ENCODE results near the gene GPR183.

DNA sequence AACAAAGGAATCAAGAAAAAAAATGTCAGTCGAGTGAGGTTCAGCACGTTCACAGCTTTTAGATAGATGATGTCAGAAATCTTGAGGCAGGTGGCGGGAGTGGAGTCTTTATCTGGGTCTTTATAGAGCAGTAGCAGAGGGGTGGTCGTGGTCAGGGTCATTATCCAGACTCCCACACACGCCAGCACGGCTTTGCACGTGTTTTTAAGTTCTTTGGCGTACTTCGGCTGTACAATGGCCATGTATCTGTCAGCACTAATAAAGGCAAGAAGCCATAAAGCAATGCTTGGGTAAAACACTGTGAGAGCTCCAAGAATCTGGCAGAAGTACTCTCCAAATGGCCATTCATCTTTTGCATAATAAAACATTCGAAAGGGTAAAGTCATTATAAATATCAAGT is 51.9 kb downstream of the GPR183 start:
- TF ChIP-seq, protein P1, sequence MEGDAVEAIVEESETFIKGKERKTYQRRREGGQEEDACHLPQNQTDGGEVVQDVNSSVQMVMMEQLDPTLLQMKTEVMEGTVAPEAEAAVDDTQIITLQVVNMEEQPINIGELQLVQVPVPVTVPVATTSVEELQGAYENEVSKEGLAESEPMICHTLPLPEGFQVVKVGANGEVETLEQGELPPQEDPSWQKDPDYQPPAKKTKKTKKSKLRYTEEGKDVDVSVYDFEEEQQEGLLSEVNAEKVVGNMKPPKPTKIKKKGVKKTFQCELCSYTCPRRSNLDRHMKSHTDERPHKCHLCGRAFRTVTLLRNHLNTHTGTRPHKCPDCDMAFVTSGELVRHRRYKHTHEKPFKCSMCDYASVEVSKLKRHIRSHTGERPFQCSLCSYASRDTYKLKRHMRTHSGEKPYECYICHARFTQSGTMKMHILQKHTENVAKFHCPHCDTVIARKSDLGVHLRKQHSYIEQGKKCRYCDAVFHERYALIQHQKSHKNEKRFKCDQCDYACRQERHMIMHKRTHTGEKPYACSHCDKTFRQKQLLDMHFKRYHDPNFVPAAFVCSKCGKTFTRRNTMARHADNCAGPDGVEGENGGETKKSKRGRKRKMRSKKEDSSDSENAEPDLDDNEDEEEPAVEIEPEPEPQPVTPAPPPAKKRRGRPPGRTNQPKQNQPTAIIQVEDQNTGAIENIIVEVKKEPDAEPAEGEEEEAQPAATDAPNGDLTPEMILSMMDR (IDR thresholded peaks at IDR 0.05): no peak
- no peak for TF ChIP-seq TCF7L2 (IDR thresholded peaks at IDR 0.05; ENCODE audit: low read depth, low read length)
- TF ChIP-seq, protein P2, sequence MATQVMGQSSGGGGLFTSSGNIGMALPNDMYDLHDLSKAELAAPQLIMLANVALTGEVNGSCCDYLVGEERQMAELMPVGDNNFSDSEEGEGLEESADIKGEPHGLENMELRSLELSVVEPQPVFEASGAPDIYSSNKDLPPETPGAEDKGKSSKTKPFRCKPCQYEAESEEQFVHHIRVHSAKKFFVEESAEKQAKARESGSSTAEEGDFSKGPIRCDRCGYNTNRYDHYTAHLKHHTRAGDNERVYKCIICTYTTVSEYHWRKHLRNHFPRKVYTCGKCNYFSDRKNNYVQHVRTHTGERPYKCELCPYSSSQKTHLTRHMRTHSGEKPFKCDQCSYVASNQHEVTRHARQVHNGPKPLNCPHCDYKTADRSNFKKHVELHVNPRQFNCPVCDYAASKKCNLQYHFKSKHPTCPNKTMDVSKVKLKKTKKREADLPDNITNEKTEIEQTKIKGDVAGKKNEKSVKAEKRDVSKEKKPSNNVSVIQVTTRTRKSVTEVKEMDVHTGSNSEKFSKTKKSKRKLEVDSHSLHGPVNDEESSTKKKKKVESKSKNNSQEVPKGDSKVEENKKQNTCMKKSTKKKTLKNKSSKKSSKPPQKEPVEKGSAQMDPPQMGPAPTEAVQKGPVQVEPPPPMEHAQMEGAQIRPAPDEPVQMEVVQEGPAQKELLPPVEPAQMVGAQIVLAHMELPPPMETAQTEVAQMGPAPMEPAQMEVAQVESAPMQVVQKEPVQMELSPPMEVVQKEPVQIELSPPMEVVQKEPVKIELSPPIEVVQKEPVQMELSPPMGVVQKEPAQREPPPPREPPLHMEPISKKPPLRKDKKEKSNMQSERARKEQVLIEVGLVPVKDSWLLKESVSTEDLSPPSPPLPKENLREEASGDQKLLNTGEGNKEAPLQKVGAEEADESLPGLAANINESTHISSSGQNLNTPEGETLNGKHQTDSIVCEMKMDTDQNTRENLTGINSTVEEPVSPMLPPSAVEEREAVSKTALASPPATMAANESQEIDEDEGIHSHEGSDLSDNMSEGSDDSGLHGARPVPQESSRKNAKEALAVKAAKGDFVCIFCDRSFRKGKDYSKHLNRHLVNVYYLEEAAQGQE (IDR thresholded peaks at IDR 0.05; ENCODE audit: insufficient read depth in 1 of 2, low read depth in 2 of 2, low read length in 1 of 2): no peak

Data from Panc1 (cell line).